NOMO-1 treated with dmso at 0.1 percent for 144 hours (cell line): Measurements from ENCODE around the gene EFHB.
"Not testable (repeated sequence)": the region's sequence is repeated elsewhere in the genome, so short reads cannot be mapped to it uniquely, and the experiment has no call there.

Source experiments
- DNase-seq: peaks from one replicate; lab custom pipeline; 2025; ENCODE audit not compliant: unreplicated experiment; lab: John Stamatoyannopoulos, UW

Gene EFHB, protein sequence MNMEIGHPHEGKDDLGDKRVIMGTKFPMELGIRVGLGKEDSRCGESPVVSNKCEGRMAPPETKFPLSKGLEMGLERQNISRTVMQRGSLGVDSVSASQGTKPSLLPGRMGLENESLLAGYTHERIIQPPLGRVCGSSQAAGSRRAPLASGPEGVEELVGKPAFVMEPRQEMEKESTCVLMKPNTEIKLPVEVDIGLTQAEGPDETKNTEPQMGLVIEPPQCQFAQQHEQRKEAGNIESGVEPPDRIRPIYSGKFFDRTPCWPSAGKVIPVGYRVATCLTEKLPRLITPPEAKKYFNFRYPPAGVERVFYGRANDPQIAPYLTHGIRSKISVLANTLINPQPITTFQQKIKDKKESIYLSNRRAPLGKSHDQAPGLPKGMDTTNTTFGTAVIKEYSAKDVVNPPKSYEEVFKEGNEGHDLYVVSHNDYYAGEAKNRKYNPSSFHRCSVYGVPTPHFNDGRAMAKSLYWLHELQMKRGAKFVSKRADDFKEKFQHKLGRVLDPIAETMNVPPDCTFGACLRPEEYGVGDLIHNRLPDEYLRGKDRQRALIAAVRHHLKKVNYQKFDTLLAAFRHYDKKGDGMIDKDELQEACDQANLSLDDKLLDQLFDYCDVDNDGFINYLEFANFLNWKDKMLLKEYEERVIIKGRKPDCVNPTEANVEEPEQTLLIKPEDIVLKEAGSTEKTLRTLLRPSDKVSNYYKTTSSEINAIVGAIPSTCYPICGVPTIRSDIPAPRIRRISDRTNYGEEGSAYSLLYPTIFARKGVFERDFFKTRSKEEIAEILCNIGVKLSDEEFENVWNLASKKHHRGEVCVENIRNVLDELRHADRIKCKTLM

DNA sequence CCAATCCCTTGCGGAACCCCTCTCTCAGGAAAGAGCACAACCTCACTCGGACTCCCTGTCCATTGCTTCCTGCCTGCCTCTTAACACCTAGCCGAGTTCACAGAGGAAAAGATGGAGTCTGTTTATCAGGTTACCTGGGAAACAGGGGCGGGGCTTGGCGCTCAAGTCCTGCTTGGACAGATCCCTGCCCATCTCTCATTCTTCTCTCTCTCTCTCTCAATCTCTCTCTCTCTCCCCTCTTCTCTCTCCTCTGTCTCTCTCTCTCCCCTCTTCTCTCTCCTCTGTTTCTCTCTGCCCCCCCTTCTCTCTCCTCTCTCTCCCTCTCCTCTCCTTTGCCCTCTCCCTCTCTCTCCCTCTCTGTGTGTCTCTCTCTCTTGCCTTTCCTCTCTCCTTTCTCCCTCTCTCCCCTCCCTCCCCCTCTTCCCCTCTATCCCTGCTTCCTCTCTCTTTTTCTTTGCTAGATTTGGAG lies at the start of gene EFHB:
TSS of gene EFHB (minus strand) at position 120 of the 469 bp plus-strand sequence. CDS start 199 bp downstream, outside the sequence.
- DNase-seq, result no peak

DNA sequence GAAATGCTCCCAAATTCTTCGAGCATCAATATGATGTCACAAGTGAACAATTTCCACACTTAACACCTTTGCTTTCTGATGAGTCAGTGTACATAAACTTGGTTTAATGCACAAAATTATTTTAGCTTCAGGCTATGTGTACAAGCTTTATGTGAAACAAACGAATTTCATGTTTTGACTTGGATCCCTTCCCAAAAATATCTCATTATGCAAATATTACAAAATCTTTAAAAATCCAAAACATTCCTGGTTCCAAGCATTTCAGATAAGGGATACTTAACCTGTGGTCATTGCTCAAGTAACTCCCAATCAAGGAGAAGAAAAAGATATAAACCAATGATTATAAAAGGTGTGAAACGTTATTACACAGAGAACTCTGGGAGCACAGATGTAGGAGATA lies 38.0 kb upstream of the EFHB start:
- DNase-seq, result no peak

DNA sequence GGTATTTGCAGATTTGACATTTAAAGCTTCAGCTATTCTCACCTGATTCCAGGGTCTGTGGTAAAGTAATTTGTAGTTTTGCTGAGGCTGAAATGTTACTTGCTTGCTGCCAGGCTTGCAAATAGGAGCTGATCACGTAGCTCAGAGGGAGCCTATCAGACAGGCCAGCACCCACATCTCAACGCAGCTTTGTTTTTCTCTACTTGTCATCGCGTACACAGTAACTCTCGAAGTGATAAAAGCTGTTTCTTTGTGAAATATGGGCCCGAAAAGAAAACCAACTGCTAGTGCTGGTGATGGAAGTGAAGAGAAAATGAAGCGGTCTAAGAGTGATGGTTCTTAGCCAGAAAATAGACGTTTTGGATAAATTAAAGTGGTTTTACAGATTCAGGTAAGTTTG lies 36.3 kb upstream of the EFHB start:
- no peak for DNase-seq

DNA sequence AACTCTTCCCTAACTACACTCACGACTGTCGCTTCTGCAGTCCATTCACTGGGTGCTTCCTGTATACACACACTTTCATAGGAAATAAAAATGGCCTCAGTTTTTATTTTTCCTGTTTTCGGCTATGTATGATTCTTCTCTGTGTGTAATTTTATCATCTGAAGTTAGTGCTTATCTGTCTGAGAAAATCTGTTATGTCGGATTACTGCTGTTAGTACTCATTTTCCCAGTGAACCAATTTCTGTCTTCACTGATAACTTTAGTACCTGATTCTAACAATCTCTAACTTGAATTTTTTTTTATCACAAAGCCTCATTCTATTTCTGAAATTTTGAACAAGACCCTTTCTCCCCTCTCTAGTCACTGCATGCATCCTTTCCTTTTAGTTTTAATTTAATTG lies 33.8 kb upstream of the EFHB start:
- no peak for DNase-seq

DNA sequence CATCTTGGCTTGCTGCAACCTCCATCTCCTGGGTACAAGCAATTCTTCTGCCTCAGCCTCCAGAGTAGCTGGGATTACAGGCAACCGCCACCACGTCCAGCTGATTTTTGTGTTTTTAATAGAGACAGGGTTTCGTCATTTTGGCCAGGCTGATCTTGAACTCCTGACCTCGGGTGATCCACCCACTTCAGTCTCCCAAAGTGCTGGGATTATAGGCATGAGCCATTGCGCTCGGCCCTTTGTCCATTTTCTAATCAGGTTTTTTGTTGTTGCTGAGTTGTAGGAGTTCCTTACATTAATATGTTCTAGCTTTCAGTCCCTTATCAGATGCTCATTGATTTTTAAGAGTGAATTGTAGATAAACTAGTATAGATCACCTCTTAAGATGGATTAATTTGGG lies 33.2 kb upstream of the EFHB start:
- DNase-seq, result no peak

DNA sequence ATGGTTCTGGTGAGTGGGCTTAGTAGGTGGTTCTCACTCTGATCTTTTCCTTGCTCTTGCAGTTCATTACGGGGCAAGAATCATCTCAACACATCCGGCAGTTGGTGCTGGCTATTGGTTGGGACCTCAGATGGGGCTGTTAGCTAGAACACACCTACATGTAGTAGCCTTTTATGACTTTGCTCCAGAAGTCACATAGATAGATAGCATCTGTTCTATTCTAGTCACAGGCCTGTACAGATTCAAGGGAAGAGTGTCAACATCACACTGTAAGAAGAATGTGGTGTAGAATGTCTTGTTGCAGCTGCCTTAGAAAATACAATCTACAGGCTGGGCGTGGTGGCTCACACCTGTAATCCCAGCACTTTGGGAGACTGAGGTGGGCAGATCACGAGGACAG lies 27.9 kb upstream of the EFHB start:
- DNase-seq, result no peak

DNA sequence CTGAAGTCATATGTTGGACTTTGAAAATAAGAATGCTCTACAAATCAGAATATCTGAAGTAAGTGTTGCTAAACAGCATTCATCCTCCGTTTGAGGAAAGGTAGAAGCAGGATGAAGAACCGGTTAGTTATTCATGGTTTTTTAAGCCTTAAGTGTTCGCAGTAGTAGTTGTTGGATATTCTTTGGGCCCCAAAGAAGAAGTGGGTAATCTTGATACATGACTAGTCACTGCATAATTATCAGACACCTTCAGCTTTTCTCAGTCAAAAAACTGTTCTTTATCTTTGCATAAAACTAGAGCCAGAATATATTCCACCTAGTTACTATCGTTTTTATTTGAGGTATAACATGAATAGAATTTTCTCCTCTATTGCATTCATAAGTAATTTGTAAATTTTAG lies 26.7 kb upstream of the EFHB start:
- no peak for DNase-seq

DNA sequence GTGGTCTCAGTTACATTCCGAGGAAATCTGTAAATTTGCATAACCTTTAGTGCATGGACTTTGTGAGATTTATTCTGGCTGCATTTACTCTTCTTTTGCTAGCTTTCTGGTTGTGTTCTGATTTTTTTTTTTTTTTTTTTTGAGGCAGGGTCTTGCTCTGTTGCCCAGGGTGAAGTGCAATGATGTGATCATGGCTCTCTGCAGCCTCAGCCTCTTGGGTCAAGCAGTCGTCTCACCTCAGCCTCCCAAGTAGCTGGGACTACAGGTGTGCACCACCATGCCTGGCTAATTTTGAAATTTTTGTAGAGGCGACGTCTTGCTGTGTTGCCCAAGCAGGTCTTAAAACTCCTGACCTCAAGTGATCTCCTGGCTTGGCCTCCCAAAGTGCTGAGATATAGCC lies 25.5 kb upstream of the EFHB start:
- no peak for DNase-seq

DNA sequence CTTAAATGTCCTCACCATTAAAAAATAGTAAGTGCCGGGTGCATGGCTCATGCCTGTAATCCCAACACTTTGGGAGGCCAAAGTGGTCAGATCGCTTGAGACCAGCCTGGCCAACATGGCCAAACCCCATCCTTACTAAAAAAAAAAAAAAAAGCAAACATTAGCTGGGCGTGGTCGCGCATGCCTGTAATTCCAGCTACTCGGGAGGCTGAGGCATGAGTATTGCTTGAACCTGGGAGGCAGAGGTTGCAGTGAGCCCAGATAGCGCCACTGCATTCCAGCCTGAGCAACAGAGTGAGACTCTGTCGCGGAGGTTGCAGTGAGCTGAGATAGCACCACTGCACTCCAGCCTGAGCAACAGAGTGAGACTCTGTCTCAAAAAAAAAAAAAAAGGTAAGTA lies 23.3 kb upstream of the EFHB start:
- DNase-seq, result not testable (repeated sequence)

DNA sequence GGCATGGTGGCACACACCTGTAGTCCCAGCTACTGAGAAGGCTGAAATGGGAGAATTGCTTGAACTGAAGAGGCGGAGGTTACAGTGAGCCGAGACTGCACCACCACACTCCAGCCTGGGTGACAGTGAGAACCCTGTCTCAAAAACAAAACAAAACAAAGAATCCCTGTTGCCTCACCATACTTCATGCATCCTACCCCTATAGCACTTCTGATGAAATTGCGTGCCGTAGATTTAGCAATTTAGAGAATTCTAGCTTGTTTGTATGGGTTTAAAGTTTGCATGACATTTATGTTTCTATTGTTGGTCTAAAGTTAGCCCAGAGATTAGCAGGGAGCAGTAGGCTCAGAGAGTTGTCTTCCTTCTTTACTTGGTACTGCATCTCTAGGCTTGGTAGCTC lies 20.7 kb upstream of the EFHB start:
- no peak for DNase-seq

DNA sequence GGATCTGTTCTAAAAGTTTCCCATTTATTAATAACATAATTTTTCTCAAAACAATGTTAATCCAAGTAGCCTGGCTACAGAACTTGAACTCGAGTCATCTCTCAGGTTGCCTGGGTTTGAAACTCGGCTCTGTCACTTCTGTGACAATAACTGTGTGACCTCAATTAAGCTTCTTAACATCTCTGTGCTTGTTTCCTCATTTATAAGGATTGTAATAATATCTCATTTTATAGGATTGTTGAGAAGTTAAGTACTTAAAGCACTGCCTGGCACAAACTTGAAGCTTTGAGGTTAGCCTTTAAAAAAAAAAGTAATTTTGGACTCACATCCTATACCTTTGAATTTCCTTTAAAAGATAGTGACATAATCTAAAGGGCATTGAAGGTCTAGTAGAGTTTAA lies 16.3 kb upstream of the EFHB start:
- no peak for DNase-seq

DNA sequence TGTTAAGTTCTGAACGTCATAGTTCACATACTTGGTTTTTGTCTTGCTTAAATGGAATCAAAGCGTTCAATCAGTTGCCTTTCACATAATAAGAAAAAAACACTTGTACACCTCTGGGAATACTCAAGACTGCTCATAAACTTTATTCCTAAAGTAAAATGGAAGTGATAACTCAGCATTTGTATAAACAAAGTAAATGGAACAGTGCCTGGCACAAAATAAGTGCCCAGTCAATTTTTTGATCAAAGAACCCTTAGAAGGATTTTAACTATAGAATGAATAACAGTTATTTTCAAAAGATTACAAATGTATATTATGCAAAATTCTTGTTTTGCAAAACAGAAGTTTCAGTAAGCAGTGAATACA lies 14.2 kb upstream of the EFHB start:
- no peak for DNase-seq

DNA sequence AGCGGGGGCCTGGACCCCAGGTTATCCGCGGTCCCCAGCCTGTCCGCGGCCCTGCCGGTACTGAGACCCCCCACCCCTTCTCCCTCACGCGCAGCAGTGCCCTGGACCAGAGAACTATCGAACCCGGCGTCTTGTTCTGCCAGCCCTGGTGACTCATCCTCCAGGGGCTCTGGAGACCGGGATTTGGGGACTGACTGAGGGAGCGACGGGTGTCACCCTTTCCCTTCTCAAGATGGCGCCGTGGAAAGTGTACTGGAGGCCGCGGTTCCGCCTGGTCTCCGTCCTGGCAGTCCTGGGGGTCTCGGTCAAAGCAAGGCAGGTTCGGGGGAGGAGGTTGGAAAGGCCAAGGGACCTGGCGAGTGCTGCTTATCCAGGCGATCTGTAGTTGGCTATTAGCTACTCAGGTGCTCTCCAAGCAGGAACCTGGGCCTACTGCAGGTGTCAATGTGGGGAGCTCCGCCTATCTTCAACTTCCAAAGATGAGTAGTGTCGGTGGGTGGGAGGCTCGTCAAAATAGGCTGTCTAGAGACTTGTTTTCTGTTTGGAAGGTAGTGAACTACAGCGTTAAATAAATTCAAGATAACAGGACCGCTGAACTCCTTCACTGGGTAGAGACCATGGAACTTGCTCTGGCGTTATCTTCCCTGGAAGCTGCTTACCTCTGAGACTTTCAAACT lies 13.7 kb upstream of the EFHB start:
- DNase-seq, result peak; percentile 14

DNA sequence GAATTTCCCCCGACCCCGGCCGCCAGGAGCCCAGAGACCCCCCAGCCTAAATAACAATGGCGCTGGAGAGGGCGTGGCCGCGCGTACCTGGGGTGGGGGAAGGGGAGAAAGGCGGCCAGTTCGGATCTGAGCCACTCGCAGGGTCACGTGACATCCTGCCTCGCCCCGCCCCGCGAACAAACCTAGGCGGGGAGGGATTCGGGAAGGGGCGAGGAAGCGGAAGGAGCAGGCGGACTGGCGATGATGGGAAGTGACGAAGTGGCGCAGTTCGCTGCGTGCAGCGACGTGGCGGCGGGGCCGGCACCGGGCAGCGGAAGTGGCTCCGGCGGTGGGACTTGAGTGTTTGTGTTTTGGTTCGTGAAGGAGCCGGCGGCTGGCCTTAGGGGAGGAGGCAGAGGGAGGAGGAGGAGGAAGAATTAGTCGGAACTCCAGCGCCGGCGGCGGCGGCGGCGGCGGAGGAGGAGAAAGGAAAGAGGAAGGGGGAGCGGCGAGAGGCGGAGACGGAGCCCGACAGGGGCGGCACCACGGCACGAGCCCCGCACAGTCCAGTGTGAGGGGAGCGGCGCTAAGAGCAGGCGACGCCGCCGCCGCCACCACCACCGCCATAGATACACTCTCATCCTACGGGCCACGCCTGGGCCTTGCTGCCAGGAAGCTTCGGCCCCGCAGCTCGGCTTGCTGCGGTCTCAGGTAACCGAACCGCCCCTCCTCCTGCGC lies 13.0 kb upstream of the EFHB start, which contains the start of gene RAB5A:
TSS of gene RAB5A (plus strand) at position 266 of the 717 bp plus-strand sequence. CDS start 3,802 bp downstream, outside the sequence.
- peak; percentile 100 for DNase-seq

DNA sequence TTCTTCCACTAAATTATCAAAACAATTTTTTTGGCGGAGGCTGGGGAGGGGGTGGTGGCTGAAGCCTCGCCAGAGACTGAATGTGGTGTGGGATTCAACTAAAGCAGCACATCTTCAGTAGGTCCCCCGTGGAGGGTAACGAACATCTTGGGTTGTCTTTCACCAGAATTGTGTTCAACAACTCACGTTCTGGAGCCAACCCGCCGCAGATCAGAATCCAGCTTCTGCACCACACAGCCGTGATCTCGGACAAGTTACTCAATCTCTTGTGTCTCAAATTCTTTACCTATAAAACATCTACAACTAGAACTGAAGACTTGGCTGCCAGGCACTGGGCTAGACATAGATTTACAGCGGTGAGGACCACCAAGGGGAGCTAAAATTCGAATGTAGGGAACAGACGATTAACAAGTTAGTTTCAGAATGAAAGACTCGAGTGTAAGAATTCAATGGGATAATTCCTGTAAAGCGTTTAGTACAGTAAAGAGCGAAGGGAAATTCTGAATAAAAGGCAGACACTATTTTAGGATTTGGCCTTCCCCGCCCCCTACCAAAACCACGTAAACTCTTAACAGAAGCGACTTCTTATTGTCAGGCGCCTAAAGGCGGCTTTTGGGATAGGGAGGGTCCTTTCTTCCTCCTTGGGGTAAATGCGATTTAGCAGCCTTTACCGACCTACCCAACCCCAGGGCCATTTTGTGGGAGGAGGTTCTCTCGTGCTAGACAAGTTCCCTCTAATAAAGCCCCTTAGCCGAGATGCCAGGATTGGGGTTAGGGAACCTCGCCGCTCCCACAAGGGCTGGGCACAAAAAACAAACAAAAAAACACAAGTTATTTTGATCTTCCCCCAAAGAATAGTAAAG lies 12.2 kb upstream of the EFHB start:
- DNase-seq, result peak; percentile 68

DNA sequence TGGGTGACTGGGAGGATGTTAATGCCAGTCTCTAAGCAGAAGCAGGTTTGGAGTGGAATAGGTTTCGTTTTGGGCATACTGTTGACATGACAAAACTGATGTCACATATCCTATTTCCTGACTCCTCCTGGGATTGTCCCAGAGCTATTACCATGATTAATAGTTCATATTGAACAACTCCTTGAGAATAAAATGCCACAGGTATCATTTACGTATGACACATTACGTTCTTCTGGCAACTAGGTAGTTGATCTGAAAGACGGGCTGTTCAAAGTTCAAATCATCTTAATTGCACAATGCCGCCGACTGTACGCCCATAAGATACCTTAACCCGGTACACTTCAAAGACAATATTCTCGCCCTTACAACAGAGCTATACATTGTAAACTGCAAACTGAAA lies 11.5 kb upstream of the EFHB start:
- peak; percentile 5 for DNase-seq

DNA sequence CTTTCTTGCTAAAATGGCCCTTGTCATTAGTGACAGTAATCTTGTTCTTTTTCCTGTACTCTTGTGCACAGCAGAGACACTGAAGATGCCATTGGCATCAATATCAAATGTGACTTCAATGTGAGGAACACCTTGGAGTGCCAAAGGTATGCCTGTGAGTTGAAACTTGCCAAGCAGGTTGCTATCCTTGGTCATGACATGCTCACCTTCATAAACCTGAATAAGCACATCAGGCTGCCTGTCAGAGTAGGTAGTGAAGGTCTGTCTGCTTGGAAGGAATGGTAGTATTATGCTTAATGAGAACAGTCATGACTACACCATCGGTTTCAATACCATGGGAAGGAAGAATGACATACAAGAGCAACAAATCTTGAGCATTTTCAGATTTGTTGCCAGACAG lies 6.6 kb upstream of the EFHB start:
- DNase-seq, result no peak

DNA sequence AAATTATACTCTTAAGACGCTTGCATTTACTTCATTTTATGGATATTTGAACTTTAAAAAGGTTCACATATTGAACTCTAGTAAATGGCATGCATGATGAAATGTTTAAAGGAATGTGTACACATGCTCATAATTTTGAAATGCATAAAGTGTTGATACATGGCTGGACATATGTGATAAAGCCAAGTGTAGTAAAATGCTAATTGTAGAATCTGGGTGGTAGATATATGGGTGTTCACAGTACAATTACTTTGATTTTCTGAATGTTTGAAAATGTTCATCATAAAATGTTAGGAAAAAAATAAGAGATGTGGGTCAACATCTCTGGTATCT lies 4.2 kb upstream of the EFHB start:
- no peak for DNase-seq

DNA sequence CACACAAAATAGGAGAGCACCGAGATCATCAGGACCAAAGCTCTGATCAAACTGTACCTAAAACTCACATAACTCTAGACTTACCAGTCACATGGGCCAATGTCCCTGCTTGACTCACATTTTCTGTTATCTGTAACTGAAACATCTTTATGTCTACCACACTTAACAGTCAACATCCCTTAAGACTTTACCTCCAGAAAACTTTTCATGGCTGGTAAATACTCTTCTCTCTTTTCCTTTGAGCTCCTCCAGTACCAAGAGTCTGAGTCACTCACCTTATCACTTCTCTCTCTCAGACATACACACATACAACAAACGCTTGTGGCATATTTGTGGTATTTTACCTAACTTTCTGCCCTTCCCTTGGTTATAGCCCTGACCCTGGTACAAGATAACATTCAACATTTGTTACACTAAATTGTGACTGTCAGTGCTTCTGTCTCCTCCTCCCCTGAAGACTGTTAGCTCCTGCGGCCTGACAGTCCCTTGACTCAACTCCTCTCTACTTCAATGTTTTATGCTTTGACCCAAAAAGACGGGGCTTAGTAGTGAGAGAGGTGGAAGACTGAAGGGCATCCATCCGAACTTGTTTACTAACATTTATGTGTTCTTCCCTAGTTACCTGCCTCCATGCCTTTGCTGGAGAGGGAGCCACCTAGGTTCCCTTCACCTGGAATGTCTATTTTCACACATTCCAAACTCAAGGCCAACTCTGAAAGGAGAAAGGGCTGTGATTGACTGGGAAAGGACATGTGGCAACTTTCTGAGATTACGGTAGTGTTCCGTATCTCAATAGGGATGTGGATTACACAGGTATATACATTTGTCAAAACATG lies 3.7 kb upstream of the EFHB start:
- no peak for DNase-seq
